Stimulated activated naive B cell treated with anti-CD40 and anti-IgM and Interleukin-4, amounts not matched to agents 10 μg/mL and 1 μg/mL and 100 μg/mL, for 72 hours (primary cell): Measurements from ENCODE around the gene PLCB4.

ENCODE experiments used
- ATAC-seq, 2 donors: fragments of 150-1000 bp; cut with Tn5 transposase; replicated peaks; 2 replicates each; pipeline ENCODE4 v1.10.0; 2021; ENCODE audit warnings: moderate library complexity in 1 of 2
- DNase-seq: peaks from one replicate; pipeline ENCODE4 v3.0.0; 2021
- H3K27ac Mint-ChIP-seq: one replicate; pipeline ENCODE4 v1.8.0; 2022; ENCODE audit warnings: mild to moderate bottlenecking, mixed read lengths
- H3K27me3 Mint-ChIP-seq, 2 donors: one replicate each; pipeline ENCODE4 v1.8.0; 2022; ENCODE audit warnings: mixed read lengths in 2 of 2
- H3K36me3 Mint-ChIP-seq, 2 donors: one replicate each; pipeline ENCODE4 v1.8.0; 2022; ENCODE audit warnings: mixed read lengths in 2 of 2, mild to moderate bottlenecking in 1 of 2
- H3K4me1 Mint-ChIP-seq, 2 donors: one replicate each; pipeline ENCODE4 v1.8.0; 2022; ENCODE audit warnings: mixed read lengths in 2 of 2, mild to moderate bottlenecking in 1 of 2
- H3K4me3 Mint-ChIP-seq, 2 donors: one replicate each; pipeline ENCODE4 v1.8.0; 2022; ENCODE audit warnings: mild to moderate bottlenecking in 2 of 2, mixed read lengths in 2 of 2, moderate library complexity in 1 of 2
- H3K9me3 Mint-ChIP-seq, 2 donors: one replicate each; pipeline ENCODE4 v1.8.0; 2022; ENCODE audit warnings: mixed read lengths in 2 of 2, mild to moderate bottlenecking in 1 of 2

Gene PLCB4

DNA sequence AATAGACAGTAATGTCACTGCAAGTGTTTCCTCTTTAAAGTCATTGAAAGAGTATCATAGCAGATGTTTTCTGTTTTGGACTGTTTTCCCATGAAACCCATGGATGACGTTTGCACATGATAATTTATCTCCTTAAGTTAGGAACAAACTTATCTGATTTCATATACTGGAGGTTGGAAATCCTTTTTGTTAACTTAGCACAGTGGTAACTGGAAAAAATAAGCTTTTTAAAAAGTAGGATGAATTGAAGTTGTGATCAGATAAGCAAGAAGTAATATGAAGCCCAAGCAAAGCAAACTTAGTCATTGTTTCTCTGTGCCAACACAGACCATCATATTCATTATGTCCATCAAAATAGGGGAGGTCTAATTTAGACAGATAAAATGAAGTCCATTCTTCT, 61.6 kb downstream of the PLCB4 start:
- no peaks in the 10 kb centered on the region for H3K4me1 Mint-ChIP-seq
- H3K9me3 Mint-ChIP-seq = peaks cover 3 to 4% of the 10 kb centered on the region in 2 donors
- no peak overlapping the region for H3K27ac Mint-ChIP-seq
- no peak for DNase-seq
- no peaks in the 10 kb centered on the region for H3K27me3 Mint-ChIP-seq
- no peaks in the 10 kb centered on the region for H3K36me3 Mint-ChIP-seq
- no peak overlapping the region for H3K4me3 Mint-ChIP-seq
- ATAC-seq = no peak

DNA sequence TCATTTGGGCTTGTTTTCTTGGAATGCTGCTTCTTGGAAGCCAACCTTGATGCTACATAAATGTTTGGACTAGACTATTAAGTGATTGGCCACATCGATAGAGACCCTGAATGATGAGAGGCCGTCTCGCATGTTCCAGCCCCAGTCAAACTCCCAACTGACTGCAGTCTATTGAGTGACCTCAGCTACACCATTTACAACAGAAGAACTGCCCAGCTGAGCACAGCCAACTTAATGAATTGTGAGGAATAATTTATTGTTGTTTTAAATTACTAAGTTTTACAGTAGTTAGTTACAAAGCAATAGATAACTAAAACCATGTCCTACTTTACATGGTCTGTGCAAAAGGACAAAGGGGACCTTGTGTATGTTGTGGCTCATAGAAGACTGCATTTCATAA, 63.0 kb downstream of the PLCB4 start:
- Mint-ChIP-seq H3K27ac (no peak overlapping the region), H3K36me3 (no peaks in the 10 kb centered on the region), H3K4me3 (no peak overlapping the region), H3K27me3 (no peaks in the 10 kb centered on the region), H3K9me3 (peaks cover 3 to 4% of the 10 kb centered on the region in 2 donors), H3K4me1 (no peaks in the 10 kb centered on the region)
- no peak for ATAC-seq
- DNase-seq = no peak

DNA sequence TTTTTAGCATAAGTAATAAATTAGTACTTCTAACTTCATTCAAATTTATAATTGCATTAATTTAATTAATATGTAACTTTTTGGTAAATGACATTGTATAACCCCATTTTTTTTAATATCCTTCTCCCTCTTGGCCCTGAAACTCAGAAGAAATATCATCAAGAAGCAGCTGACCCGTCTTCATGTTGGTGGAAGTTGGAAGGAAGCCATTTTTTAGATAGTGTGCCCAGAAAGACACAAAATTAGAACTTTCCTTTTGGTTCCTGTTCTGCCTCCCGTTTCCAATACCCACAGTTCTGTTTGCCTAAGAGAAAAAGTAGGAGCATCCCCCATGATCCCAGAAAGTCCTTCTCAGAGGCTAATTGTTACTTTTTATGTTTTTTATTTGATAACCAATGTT, 65.5 kb downstream of the PLCB4 start:
- DNase-seq (no peak), ATAC-seq (no peak)
- Mint-ChIP-seq H3K9me3 (peaks cover 5 to 7% of the 10 kb centered on the region in 2 donors), H3K36me3 (no peaks in the 10 kb centered on the region), H3K4me3 (no peak overlapping the region), H3K4me1 (no peaks in the 10 kb centered on the region), H3K27me3 (no peaks in the 10 kb centered on the region), H3K27ac (no peak overlapping the region)

DNA sequence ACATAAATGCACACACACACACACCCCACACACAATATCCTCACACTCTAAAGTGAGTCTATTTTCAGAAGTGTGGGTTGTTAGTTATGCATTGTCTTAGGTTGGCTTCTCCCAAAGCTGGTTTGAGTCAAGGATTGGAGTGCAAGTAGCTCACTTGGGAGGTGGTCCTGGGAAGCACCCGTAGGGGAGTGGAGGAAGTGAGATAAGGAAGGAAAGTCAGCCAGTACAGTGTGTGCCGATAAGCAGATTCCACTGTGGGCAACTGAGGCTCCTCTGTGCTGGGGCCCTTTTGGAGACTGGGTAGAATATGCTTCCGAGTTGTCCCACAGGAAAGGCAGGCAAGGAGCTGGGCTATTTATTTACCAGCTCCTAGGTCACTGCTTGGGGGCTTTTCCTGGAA, 67.2 kb downstream of the PLCB4 start:
- DNase-seq (no peak), ATAC-seq (no peak)
- Mint-ChIP-seq H3K27ac (no peak overlapping the region), H3K9me3 (peaks cover 5 to 6% of the 10 kb centered on the region in 2 donors), H3K27me3 (no peaks in the 10 kb centered on the region), H3K36me3 (no peaks in the 10 kb centered on the region), H3K4me1 (no peaks in the 10 kb centered on the region), H3K4me3 (no peak overlapping the region)

DNA sequence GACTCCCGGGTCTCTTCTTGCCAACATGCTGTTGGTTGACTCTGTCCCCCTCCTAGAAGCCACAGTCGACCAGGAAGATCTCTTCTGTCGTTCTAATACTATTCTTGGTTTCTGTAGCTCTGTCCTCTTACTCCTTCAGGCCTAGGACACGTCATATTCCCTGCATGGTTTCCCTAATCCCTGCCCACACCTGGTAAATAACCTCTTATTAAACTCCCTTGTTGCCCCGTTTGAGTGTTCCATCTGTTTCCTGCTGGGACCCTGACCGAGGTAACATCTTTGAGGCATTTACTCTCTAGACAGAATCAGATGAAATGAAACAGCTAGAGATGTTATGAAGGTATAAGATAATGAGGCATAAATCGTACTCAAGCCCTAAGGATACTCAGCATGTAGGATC, 68.1 kb downstream of the PLCB4 start:
- no peaks in the 10 kb centered on the region for H3K36me3 Mint-ChIP-seq
- H3K27ac Mint-ChIP-seq = no peak overlapping the region
- no peaks in the 10 kb centered on the region for H3K27me3 Mint-ChIP-seq
- no peak for DNase-seq
- no peak overlapping the region for H3K4me3 Mint-ChIP-seq
- no peak for ATAC-seq
- peaks cover 3% of the 10 kb centered on the region in 2 donors for H3K9me3 Mint-ChIP-seq
- H3K4me1 Mint-ChIP-seq = no peaks in the 10 kb centered on the region

DNA sequence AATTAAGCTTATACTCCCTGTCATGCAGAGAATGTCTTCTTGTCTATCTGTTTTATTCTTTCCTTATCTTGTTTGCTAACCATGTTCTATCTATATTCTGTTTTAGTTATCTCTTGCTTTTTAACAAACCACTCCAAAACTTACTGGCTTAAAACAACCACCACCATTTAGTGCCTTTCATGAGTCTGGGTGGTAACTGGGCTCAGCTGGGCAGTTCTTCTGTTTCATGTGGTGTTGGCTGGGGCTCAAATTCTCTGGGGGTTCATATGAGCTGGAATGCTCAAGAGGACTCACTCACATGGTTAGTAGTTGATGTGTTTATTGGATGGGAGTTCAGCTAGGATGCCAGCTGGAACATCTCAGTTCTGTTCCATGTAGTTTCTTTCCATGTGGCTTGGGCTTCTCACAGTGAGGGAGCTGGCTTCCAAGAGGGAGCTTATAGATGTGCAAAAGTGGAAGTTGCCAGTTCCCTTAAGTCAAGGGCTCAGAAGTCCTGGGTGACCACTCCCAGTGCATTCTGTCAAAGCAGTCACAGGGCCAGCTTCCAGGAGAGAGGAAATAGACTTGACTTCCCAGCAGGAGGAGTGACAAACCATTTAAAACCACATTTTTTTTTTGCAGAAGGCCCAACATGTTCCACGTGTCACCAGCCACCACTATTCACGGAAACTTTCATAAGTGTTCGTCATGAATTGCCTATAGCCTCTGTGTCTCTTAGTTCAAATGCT, 70.4 kb downstream of the PLCB4 start:
- ATAC-seq = no peak
- Mint-ChIP-seq H3K36me3 (peaks cover 0 to 2% of the 10 kb centered on the region in 2 donors), H3K4me1 (no peaks in the 10 kb centered on the region), H3K27me3 (no peaks in the 10 kb centered on the region), H3K9me3 (peaks cover 7 to 8% of the 10 kb centered on the region in 2 donors), H3K27ac (no peak overlapping the region), H3K4me3 (no peak overlapping the region)
- no peak for DNase-seq

DNA sequence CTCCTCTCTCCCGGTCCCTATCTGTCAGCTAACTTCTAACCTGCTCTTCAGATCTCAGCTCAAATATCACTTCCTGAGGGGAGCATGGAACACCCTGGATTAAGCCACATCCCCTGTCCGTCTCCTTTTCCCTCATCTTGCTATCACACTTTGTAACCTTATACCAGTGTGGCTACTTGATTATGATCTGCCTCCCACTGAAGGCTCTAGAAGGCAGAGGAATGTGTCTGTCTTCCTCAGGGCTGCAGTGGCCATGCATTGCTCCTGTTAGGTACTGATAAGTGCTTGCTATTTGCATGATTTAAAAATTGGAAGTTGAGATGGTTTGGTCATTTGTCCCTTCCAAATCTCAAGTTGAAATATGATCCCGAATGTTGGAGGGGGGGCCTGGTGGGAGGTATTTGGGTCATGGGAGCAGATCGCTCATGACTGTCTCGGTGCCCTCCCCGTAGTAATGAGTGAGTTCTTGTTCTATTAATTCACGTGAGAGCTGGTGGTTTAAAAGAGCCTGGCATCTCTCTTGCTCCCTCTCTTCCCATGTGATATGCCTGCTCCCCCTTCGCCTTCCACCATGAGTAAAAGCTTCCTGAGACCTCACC, 71.4 kb downstream of the PLCB4 start:
- H3K27me3 Mint-ChIP-seq = no peaks in the 10 kb centered on the region
- H3K4me1 Mint-ChIP-seq = no peaks in the 10 kb centered on the region
- no peak overlapping the region for H3K4me3 Mint-ChIP-seq
- peaks cover 7 to 8% of the 10 kb centered on the region in 2 donors for H3K9me3 Mint-ChIP-seq
- peaks cover 0 to 2% of the 10 kb centered on the region in 2 donors for H3K36me3 Mint-ChIP-seq
- ATAC-seq (no peak), DNase-seq (no peak)
- no peak overlapping the region for H3K27ac Mint-ChIP-seq

DNA sequence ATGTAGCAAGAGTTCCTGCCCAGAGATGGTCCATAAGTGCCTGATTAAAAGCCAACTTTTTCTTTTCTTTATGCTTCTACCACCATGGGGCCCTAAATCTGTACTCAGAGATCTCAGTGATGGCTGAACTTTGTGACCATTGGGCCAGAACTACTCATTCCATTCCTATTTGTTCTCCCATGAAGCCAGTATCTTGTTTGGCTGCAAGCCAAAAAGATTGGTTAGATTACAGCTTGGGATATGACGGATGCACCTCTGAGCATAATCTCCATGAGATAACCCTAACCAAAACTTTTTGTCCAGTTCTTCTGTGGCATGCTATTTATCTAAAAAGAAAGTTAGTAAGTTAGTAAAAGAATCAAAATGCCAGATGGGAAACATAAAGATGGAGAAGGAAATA, 72.2 kb downstream of the PLCB4 start:
- Mint-ChIP-seq H3K4me3 (no peak overlapping the region), H3K4me1 (no peaks in the 10 kb centered on the region), H3K27ac (no peak overlapping the region), H3K36me3 (peaks cover 0 to 2% of the 10 kb centered on the region in 2 donors), H3K9me3 (peaks cover 7 to 8% of the 10 kb centered on the region in 2 donors), H3K27me3 (no peaks in the 10 kb centered on the region)
- DNase-seq (no peak), ATAC-seq (no peak)

DNA sequence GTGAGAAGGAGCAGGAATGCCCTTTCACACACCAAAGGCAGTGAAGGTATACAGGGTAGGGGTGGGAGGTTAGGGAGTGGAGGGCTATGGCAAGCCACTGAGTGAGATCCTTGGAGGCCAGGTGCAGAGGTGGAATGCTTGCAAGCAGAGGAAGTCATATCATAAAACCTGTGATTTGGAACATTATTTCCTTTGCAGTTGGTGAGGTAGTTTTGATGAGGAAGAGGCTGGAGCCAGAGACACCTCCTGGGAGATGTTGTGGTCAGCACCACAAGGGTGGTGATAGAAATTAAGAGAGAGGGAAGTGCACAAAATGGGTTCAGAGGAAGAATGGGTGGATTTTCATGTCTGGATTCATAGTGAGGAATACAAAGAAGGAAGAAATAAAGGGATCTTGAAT, 73.0 kb downstream of the PLCB4 start:
- ATAC-seq = no peak
- peaks cover 8 to 9% of the 10 kb centered on the region in 2 donors for H3K9me3 Mint-ChIP-seq
- peaks cover 0 to 2% of the 10 kb centered on the region in 2 donors for H3K36me3 Mint-ChIP-seq
- no peaks in the 10 kb centered on the region for H3K27me3 Mint-ChIP-seq
- H3K4me3 Mint-ChIP-seq = no peak overlapping the region
- no peak for DNase-seq
- H3K27ac Mint-ChIP-seq = no peak overlapping the region
- H3K4me1 Mint-ChIP-seq = no peaks in the 10 kb centered on the region

DNA sequence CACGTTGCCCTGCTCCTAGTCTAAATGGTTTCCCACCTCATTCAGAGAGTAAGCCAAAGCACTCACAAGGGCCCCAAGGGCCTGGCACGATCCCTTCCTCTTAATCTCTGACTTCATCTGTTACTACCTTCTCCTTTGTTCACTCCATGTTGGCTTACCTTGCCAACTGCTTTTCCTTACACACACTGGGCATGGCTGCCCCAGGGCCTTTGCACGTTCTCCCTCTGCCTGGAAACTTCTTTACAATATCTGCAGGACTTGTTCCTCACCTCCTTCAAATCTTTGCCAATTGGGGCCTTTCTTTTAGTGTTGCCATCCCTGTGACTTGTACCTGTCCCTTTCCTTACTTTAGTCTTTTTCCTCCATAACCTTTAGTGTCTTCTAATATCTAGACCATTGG, 73.9 kb downstream of the PLCB4 start:
- Mint-ChIP-seq H3K27ac (no peak overlapping the region), H3K4me3 (no peak overlapping the region), H3K36me3 (peaks cover 0 to 2% of the 10 kb centered on the region in 2 donors), H3K9me3 (peaks cover 8 to 9% of the 10 kb centered on the region in 2 donors), H3K4me1 (no peaks in the 10 kb centered on the region), H3K27me3 (no peaks in the 10 kb centered on the region)
- DNase-seq (no peak), ATAC-seq (no peak)

DNA sequence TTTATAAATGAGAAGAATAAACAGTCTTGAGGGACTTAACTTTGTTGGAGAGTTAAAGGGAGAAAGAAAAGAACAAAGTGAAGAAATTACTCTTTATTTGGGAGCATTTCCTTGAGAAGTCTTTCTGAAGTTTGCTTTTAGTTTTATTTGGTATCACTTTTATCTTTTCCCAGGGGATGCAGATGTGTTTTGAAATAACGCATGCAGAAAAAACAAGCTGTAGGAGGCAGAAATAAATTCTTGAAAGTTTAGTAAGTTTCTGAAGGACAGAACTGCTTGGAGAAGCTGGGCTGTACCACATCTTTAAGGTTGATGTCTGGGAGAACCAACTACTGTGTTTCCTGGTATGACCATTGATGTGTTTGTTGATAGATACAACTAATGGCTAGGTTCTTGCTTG, 75.0 kb downstream of the PLCB4 start:
- ATAC-seq (no peak), DNase-seq (no peak)
- no peaks in the 10 kb centered on the region for H3K4me1 Mint-ChIP-seq
- H3K27ac Mint-ChIP-seq = no peak overlapping the region
- no peaks in the 10 kb centered on the region for H3K27me3 Mint-ChIP-seq
- peaks cover 0 to 2% of the 10 kb centered on the region in 2 donors for H3K36me3 Mint-ChIP-seq
- peaks cover 8 to 9% of the 10 kb centered on the region in 2 donors for H3K9me3 Mint-ChIP-seq
- H3K4me3 Mint-ChIP-seq = no peak overlapping the region

DNA sequence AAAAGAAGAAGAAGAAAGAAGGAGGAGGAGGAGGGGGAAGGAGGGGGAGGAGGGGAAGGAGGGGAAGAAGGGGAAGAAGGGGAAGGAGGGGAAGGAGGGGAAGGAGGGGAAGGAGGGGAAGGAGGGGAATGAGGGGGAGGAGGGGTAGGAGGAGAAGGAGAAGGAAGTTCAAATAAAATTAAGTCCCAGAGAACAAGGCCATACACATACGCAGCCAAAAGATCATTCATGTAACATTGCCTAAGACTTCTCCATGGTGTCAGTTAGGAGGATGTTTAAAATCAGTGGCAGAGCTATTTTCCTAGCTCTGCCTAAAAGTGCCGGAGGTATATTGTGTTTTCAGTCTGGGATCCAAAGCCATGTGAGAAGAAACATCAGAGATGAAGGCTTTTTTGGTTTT, 75.8 kb downstream of the PLCB4 start:
- no peak overlapping the region for H3K4me3 Mint-ChIP-seq
- H3K36me3 Mint-ChIP-seq = peaks cover 0 to 2% of the 10 kb centered on the region in 2 donors
- DNase-seq (no peak), ATAC-seq (no peak)
- H3K4me1 Mint-ChIP-seq = no peaks in the 10 kb centered on the region
- no peaks in the 10 kb centered on the region for H3K27me3 Mint-ChIP-seq
- H3K9me3 Mint-ChIP-seq = peaks cover 5 to 6% of the 10 kb centered on the region in 2 donors
- no peak overlapping the region for H3K27ac Mint-ChIP-seq

DNA sequence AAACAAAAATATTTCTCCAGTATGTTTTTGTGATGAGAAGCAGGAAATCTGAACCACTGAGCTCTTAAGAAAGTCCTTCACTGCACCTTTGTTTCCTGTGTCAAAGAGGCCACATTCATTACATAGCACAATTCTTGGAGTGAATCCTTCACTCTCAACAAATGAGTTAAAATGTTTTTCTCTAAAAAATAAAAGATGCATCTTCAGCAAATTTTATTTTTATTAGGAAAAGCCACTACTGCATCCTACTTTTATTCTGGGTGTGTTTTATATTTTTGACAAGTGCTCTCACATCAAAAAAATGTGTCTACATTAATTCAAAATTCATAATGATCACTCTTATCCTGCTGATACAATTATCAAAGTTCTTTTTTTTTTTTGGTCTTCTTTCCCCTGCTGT, 76.3 kb downstream of the PLCB4 start:
- DNase-seq = no peak
- peaks cover 0 to 2% of the 10 kb centered on the region in 2 donors for H3K36me3 Mint-ChIP-seq
- ATAC-seq = no peak
- H3K4me3 Mint-ChIP-seq = no peak overlapping the region
- H3K9me3 Mint-ChIP-seq = peaks cover 5 to 6% of the 10 kb centered on the region in 2 donors
- H3K27me3 Mint-ChIP-seq = no peaks in the 10 kb centered on the region
- H3K27ac Mint-ChIP-seq = no peak overlapping the region
- no peaks in the 10 kb centered on the region for H3K4me1 Mint-ChIP-seq

DNA sequence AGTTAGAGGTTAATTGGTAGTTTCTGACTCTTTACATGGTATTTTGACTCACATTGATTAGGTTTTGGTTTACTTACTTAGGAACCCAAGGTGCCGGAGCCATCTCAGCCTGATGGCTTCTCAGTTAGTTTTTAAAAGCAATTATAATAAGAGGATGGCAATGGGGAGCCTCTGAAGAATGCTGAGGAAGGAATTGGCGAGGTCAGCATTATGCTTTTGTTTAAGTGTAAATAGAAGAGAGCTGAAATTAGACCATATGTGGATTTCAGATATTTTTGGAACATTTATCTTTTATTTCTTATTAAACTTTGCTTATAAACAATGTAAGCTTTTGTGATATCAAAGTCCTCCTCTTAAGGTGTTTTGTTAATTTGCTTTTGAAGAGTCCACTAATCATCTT, 77.8 kb downstream of the PLCB4 start:
- Mint-ChIP-seq H3K4me1 (no peaks in the 10 kb centered on the region), H3K4me3 (no peak overlapping the region), H3K9me3 (peaks cover 8 to 9% of the 10 kb centered on the region in 2 donors), H3K27ac (no peak overlapping the region), H3K36me3 (peaks cover 0 to 2% of the 10 kb centered on the region in 2 donors), H3K27me3 (no peaks in the 10 kb centered on the region)
- DNase-seq = no peak
- ATAC-seq = no peak

DNA sequence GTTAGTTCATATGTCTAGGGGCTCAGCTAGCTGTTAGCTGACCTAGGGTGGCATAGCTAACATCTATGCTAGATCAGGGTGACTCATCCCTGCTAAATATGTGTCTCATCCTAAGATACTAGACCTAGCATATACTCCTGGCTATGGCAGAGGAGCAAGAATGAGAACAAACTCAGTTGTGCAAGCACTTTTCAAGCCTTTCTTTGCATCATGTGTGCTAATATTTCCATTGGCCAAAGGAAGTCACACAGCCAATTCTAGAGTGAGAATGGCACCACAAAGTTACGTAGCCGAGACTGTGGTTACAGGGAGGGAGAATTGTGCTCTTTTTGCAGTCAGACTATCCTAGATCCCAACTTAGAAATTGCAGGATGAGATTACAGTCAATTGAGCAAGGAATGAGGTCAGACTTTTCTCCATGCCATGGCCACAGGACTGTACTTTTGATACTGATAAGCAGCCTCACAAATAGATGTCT, 78.7 kb downstream of the PLCB4 start:
- DNase-seq (no peak), ATAC-seq (no peak)
- H3K36me3 Mint-ChIP-seq = peaks cover 0 to 2% of the 10 kb centered on the region in 2 donors
- peaks cover 10 to 13% of the 10 kb centered on the region in 2 donors for H3K9me3 Mint-ChIP-seq
- no peak overlapping the region for H3K4me3 Mint-ChIP-seq
- no peaks in the 10 kb centered on the region for H3K4me1 Mint-ChIP-seq
- H3K27ac Mint-ChIP-seq = no peak overlapping the region
- H3K27me3 Mint-ChIP-seq = no peaks in the 10 kb centered on the region
